Tibial nerve (tissue), 4 donors: Measurements from ENCODE around the gene MSI2.

Experiments
- CTCF ChIP-seq, 5 experiments: fragments of 200-600 bp in 3 of 5; fragments of 450-650 bp in 2 of 5; sonication (generic) in 3 of 5; IDR thresholded peaks; one replicate each; pipeline ENCODE4 v1.5.1; 2016 to 2019; ENCODE audit warnings: antibody characterized with exemption in 5 of 5, mild to moderate bottlenecking in 3 of 5, moderate library complexity in 2 of 5
- EP300 ChIP-seq, 2 donors: sonication (generic); formaldehyde crosslinking; IDR thresholded peaks; one replicate each; pipeline ENCODE4 v1.6.1; 2017; ENCODE audit warnings: antibody characterized with exemption in 2 of 2, mild to moderate bottlenecking in 1 of 2
- POLR2A ChIP-seq, 2 donors: fragments of 450-650 bp; IDR thresholded peaks; one replicate each; pipeline ENCODE4 v1.6.1; 2017; ENCODE audit warnings: antibody characterized with exemption in 2 of 2, mild to moderate bottlenecking in 2 of 2, moderate library complexity in 2 of 2

DNA sequence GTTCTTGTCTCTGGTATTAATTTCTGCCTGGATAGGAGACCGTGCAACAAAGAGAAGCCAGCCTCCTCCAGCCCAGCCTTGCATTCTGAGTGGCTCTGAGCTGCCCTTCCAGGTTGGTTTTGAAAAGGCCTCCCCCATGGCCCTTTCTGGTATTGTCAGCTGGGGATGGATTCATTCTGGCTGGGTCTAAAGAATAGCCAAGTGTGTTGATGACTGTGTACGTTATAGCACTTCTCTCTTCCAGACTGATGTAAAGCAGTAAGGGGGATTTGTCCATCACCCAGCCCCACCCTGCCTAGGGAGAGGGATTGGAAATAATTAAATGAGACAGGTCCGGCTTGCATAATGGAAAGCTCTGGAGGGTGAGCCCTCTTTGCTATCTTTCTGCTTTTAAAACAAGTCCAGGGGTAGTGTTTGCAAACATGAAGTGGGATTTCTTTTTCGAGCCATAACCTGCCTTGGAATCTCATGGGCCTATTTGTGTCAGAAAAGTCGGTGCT, 146.4 kb downstream of the MSI2 start:
- no peak for TF ChIP-seq POLR2A (IDR thresholded peaks at IDR 0.05)
- TF ChIP-seq CTCF (IDR thresholded peaks at IDR 0.05), result no peak
- no peak for TF ChIP-seq EP300 (IDR thresholded peaks at IDR 0.05)
